SK-N-MC (cell line): ENCODE results near the gene TINAG.

Source experiments
- EZH2 ChIP-seq: fragments of 200-600 bp; sonication (generic); IDR thresholded peaks from one replicate; pipeline ENCODE4 v1.6.1; 2017; ENCODE audit warnings: antibody characterized with exemption
- POLR2AphosphoS5 ChIP-seq: IDR thresholded peaks from 2 replicates; pipeline ENCODE4 v1.6.1; 2012; ENCODE audit warnings: mild to moderate bottlenecking, low read depth, low read length, borderline replicate concordance

DNA sequence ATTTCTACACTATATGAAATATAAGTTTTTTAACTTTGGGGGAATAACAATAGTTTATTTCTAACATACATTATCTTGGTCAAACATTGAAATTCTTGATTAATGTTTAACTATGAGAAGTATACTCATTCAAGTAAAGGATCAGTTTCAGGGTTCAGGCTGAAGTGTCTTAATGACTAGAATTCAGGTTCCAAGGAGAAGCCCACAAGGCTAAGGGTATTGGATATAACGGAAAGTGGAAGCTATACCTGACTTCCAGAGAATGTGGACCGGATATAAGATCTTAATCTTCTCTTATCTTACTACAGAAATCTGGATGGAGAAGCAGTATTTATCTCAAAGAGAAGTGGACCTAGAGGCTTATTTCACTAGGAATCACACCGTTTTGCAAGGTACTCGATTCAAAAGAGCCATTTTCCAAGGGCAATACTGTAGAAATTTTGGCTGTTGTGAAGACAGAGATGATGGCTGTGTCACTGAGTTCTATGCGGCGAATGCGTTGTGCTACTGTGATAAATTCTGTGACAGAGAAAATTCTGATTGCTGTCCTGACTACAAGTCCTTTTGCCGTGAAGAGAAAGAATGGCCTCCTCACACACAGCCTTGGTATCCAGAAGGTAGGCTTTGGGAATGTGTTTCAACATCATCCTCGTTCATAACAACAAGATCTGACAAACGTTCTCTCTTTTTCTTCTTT lies at the start of gene TINAG:
- no peak for TF ChIP-seq EZH2
- no peak for TF ChIP-seq POLR2AphosphoS5
